CD4-positive, alpha-beta T cell treated with Interleukin-15 for 1 hour (primary cell): Measurements from ENCODE around the gene CDC42EP2.

Experiments
- DNase-seq: peaks from one replicate; pipeline ENCODE4 v3.0.0-alpha.2; 2020

Gene CDC42EP2

DNA sequence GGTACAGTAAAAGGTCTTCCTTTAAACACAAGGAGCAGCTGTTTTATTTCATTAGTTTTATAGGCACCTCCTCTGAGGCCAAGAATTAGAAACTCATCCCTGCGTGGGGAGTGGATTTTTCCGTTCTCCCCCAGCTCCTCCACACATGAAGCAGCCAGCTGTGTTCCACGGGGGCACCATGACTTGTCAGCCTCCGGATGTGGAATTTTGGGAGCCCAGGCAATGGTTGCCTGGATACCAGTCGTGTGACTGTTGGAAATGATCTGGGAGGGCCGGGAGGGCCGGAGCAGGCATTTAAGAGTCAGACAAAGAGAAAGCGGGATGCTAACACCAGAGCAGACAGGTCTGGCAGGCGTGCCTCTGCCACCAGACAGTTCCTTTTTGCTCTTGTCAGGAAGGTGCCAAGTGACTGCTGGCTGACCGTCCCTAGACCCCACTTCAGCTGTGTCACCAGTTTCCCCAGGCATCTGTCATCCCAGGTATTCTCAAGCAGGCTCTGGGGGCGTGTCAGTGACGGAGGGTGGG, 15.9 kb upstream of the CDC42EP2 start:
- no peak for DNase-seq

DNA sequence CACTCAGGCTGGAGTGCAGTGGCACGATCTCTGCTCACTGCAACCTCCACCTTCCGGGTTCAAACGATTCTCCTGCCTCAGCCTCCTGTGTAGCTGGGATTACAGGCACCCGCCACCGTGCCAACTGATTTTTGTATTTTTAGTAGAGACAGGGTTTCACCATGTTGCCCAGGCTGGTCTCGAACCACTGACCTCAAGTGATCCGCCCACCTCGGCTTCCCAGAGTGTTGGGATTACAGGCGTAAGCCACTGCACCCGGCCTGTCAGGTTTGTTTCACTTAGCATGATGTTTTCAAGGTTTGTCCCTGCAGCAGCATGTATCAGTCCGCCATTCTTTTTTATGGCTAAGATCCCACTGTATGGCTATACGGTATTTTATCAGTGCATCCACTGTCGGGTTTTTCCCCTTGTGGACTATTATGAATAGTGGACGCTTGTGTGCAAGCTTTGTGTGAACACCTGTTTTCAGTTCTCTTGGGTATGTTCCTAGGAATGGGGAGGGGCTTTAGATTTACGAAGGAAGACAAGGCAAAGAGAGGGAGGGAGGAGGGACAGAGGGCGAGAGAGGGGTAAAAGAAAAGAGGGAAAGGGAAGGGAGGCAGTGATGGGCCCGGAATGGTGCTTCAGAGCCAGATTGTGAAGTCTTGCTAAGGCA, 13.9 kb upstream of the CDC42EP2 start:
- no peak for DNase-seq

DNA sequence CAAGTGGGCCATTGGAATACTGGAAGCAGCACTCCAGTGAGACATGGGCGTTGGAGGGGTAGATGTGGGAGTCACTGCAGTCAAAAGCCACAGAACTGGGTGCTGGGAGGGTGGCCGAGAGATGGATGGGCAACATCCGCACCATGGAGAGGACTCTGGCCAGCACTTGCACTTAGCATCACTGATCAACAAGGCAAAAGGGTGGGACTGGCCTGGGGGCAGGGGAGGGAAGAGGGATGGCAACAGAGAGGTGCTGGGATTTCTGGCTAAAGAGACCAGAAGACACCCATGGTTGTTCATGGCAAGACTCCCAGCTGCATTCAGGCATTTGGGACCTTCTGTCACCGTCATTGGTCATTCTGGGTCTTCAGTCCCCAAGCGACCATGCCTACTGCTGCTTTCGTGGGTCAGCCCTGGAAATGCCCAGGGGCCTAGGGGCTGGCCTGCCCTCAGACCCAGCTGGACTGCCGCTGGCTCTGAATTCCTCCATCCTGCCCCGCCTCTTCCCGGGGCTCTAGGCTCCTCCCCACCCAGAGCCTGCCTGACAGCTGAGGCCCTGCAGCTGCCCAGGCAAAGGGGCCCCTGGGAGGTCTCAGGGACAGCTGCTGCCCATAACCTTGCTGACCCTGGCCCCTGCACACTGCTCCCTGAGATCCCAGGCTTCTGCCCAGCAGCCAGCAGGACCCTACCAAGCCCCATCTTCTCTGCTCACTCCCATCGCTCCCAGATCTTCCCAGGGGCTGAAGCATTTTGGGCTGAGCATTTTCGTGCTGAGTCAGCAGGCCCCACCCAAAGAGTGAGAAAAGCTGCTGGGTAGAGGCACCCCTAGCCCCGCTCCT, 13.0 kb upstream of the CDC42EP2 start:
- DNase-seq = no peak

DNA sequence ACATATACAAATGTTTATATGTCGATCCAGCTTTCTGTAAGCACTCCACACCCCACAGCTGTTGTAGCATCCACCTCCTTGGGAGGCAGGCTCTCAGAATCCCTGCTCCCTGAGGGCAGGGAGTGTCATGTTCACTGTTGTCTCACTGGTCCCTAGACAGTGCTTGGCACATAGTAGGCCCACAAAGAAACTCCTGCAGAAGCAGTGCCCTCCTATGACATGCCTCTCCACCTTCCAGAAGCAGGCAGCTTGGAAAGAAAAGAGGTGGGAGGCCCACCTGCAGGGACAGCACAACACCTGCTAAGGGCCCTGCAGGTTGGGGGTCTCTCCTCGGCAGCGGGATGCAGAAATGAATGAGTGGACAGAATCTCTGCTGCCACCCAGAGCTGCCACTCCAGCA, 11.1 kb upstream of the CDC42EP2 start:
- no peak for DNase-seq

DNA sequence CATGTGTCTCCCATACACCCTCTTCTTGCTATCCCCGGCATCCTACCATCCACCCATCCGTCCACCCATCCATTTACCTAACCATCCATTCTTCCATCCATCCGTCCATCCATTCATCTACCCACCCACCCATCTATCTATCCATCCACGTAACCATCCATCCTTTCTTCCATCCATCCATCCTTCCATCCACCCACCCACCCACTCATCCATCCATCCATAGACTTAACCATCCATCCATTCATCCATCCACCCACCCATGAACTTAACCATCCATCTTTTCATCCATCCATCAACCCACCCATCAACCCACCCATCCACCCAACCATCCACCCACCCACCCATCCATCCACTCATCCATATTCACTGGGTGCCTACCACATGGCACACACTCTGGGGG, 10.6 kb upstream of the CDC42EP2 start:
- DNase-seq = no peak

DNA sequence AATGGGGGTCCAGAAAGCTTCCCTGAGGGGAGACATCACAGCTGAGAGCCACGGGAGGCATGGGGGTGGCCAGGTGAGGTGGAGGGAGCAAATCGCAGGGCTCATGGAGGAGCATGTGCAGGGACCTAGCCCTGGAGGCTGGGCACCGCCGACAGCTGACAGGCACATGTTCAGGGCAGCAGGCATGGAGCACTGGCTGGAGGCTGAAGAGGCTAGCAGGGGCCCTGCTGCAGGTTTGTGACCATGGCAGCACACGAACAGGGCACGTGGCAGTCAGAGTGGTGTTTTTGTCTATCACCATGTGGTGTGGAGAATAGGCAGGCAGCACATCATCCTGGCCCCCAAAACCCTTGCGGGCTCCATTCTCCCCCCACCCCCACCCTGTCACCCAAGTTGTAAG, 10.1 kb upstream of the CDC42EP2 start:
- no peak for DNase-seq

DNA sequence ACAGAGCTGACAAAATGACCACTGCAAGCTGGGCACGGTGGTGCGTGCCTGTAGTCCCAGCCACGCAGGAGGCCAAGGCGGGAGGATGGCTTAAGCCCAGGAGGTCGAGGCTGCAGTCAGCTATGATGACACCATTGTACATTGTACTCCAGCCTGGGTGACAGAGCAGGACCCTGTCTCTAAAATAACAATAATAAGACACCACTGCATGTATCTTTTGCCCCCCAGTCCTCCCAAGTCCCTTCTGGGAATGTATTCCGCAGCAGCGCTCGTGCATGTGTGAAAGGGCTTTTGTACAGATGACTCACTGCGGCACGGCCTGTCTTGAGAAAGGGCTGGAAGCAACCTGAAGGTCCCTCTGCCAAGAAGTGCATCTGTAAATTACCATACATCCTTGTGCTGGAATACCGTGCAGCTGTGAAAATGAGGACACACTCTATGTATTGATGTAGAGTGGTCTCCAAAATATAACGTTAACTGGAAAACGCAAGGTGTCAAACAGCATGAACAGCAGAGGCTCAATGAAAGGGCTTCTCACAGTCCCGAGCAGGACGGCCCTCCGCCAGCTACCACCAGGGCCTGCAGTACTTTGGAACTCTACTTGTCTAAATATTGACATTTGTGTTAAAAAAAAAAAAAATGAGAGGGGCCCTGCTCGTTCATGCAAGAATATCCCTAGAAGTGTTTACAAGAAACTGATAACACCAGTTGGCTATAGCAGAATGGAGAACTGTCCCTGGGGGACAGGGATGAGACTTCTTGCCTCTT, 9.0 kb upstream of the CDC42EP2 start:
- DNase-seq = no peak

DNA sequence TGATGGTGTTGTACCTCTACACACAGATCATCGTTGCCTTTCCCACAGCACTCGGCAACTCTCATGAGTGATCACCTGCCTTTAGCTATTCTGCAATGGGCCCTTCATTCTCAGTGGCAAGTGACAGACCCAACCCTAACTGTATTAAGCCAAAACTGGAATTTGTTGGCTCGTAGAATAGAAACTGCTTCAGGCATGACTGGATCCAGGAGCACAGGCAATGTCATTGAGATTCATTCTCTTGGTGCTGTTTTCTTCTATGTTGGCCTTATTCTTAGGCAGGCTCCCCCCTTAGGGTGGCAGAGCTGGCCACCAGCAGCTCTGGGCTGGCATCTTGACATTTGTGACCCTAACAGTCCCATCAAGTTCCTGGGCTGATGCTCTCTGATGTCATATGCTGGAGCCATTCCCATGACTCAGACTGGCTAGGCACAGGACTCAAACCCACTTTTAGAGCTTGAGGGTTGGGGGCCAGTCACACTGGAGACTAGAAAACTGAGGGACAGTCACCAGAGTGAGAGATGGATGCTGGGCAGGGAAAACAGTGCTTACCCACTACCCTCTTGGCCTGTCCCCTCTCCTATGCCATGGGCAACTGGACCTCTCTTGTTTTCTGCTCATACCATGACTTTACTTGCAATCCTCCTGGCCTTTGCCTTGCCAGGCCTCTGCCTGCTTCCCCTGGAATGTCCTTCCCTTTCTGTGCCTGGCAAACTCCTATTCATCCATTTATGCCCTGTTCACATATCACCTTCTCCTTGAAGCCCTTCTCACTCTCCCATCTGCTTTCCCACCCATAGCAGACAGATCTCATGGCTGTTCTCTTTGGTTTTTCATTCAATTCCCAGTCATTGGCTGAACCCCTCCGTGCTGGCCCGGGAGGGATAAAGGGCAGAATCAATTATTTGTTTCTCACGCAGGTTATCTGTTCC, 7.1 kb upstream of the CDC42EP2 start:
- DNase-seq = no peak

DNA sequence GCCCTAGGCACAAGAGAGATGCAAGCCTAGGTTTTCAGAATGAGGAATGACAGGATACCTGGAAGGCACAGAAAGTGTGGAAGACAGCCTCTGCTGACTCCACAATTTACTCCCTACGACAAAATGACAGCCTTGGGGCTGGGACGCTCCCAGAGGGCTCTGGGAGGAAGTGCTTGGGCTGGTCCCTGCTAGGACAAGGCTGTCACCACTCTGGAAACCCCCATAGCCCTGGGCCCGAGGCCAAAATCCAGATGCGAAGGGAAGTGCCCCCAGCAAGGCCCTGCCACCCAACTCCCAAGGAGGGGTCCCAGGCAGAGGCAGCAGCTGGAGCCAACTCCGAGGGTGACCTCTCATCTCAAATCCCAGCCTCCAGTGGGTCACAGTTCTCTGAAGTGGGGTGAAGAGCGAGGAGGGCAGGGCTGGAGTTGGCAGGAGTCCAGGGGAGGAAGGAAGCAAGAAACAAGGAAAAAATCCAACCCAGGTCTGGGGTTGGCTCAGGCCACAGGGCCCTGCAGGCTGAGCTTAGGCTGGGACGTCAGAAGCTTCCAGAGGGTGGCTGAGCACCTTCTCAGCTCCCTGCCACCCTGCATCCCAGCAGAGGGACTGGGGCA, 6.3 kb upstream of the CDC42EP2 start:
- peak; percentile 57 for DNase-seq

DNA sequence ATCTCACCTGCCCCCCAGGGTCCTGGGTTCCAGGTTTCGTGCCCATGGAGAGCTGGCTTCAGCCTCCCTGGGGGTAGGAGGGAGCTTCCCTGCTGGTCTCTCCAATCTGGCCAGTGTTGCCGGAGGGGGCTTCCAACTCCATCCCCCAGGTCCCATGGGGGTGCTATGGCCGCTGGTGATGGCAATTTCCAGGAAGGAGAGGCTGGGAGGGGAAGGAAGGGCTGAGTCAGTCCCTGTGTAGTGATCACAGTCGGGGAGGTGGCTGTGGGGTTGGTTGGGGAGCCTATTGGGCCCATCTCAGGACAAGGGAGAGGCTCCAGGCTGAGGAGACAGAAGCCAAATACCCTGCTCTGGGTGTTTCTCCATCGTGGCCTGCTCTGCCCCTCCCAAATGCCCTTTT, 5.7 kb upstream of the CDC42EP2 start:
- no peak for DNase-seq

DNA sequence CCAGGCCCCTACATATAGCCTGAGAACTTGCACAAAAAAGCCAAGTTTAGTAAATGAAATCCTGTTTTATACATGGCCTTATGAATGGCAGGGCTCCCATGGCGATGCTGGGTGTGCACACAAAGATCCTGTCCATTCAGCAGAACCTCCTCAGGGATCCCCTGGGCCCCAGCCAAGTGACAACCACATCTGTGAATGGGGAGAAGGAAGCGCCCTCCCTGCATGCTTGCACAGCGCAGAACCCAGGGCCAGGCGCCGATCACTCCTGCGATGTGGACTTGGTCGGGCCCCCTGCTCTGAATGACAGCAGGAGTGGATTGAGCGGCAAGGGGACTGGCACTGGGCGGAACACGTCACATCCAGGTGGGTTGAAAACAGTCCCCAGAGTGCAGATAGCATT, 4.5 kb upstream of the CDC42EP2 start:
- no peak for DNase-seq

DNA sequence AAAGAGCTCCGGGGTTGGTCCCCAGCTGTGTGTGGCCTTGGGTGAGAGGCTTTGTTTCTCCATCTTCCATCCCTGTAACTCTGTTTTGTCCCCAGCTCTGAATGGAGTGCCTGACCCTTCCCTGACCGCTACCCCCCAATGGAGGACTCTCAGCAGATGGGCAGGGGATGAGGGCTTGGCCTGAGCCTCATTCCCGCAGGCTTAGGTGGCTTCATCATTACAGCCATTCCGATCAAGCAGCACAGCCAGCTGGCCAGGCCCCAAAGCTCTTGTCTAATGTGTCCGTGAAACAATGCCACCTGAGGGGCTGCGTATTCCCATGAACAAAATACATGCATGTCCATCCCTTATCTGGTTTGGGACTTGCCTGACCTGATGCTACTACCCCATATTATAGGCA, 3.9 kb upstream of the CDC42EP2 start:
- DNase-seq = no peak

DNA sequence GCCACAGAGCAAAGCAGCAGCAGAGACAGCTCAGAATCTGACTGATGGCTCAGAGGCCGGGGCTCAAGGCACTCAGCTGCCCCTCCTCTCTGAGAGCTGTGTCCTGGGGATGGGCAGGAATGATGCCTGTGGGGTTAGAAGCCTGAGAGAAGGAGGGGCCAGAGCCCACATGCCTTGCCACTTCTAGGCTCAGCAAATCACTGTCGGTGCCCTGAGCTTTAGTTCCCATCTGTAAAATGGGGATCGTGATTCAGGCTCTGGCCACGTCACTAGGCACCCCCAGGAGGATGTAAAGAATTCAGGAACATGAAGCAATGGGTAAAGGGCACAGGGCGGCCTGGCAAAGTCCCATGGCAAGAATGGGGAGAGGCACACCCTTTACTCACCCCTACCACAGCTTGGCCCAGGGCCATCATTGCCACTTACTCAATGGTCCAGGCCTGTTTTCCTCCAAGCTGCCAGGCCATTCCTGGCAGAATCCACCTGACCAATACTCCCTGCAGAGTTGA, 3.4 kb upstream of the CDC42EP2 start:
- DNase-seq = no peak

DNA sequence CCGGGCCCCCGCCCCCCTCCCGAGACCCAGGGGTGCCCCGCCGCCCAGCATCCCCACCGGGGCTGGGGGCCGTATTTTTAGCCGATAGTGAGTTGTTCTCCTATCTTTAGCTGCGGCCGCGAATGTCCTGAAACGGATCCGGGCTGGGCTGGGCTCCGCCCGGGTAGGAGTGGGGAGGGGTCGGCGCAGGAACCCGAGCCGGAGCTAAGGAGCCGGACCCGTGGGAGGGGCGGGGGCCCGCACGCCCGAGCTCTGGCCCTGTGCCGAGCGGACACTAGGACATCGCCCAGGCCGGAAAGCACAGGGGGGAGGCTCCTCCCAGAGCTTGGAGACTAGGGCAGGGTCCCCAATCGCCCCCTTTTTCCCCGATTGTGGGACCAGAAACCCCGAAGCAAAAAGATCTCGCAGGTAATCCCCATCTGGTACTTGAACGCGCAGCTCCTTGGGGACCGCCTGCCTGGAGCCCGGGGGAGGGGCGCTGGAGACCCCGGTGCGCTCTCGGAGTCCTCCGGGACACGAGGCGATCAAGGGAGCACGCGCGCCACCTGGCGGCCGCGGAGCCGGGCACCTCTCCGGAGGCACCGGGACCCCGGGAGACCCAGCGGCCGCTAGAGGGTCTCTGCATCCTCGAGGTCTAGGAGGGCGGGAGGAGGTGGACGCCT, 669 bp downstream of the CDC42EP2 start:
- peak; percentile 74 for DNase-seq

DNA sequence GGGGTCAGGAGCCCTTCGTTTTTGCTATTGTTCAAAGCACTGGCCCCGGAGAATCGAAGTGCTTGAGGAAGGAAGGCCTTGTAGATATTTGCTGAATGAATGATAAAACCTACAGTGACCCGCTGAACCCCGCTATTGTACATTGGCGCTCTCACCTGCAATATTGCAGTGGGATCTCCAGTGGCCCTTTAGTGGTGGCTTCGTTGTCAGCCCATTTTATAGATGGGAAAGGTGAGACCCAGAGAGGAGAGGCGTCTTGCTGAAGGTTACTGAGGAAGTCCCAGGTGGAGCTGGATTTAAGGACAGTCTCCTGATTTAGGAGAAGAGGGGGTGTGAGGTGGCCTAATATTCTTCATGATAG, 1.2 kb downstream of the CDC42EP2 start:
- DNase-seq = no peak

DNA sequence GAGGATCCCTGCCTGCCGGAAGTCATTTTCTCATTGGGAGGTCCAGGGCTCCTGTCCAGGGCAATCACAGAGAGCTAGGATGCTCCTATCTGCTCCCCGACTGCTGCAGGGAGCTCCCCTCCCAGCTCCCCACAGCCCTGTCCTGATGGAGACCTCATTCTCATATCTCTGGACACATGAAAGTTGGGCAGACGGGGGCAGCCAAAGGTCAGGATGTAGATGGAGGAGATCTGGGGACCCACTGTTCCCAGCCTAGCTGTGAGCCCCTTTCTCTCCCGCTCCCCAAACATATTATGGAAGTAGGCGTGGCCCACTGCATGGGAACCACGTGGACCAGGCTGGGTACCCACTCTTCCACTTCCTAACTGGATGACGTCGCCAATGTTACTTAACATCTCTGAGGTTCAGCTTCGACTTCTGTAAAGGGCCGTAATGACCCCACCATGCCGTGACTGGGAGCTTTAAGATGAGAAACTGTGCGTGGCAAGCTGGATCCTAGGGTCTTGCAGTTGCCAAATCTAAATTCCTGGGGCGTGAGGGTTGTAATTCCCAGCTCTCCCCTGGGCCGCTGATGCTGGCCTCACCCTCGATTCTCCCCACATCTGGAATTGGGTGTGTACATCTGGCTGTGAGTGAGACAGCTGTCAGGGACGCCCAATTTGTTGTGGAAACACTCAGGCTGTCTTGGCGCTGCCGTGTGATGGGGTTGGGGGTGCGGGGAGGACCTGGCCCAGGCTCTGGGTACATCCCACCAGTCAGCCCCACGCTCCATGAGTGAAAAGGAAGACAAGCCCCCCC, 1.8 kb downstream of the CDC42EP2 start:
- no peak for DNase-seq

DNA sequence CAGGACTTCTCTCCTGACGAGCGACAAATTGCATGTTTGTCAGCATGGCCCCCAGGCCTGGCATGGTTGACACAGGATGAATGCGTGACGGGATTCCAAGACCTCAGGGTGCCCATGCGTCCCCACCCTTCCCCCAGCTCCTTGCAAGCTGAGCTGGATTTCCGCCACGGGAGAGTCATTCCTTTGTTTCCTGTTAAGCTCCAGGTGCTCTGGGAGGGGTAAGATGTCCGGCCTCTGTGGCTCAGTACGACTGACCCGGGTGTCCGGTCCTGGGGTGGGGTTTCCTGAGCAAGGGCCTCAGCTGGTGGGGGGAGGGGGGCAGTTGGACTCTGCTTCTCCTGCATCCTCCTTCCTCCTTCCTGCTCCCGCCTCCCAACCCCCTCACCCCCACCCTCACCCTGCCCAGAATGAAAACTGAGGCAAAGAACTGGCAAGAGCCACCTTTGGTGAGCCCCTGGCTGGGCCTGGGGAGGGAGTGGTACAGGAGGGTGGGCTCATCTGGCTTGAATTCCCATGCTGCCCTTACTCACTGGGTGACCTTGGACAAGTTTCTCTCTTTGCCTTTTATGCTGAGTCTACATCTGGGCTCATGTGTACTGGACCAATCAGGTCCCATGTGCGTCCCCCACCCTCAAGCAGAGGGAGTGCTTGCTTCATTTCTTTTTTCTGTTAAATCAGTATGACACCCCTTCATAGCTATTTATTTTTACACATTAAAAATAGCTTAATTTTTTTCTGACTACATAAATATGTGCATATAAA, 2.5 kb downstream of the CDC42EP2 start:
- no peak for DNase-seq

DNA sequence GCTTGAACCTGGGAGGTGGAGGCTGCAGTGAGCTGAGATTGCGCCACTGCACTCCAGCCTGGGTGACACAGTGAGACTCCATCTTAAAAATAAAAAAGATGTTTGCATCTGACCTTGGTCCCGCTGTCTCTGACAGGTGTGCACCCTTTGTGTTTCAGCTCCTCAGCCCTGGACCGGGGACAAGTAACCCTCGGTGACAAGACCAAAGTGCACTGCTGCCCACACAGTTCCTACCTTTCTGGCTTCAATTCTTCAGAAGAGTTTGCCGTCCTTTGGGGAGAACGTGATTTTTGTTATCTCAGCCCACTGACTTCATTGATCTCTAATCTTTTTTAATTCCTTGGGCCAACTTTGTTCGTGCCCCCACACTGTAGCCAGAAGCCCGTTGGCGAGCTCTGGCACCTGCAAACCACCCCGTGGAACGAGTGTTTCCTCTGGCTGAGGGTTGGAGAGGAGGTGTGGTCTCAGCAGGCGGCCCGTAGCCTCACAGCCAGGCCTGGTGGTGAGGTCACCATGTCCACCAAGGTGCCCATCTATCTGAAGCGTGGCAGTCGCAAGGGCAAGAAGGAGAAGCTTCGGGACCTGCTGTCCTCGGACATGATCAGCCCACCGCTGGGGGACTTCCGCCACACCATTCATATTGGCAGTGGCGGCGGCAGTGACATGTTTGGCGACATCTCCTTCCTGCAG, 5.9 kb downstream of the CDC42EP2 start:
- no peak for DNase-seq

DNA sequence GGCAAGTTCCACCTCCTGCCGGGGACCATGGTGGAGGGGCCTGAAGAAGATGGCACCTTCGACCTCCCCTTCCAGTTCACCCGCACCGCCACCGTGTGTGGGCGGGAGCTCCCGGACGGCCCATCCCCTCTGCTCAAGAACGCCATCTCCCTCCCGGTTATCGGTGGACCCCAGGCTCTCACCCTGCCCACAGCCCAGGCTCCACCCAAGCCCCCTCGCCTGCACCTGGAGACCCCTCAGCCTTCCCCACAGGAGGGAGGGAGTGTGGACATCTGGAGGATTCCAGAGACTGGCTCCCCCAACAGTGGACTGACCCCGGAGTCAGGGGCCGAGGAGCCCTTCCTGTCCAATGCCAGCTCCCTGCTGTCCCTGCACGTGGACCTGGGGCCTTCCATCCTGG, 6.4 kb downstream of the CDC42EP2 start:
- DNase-seq = no peak
